Germinal center (tissue), 1 donor: ENCODE data around the gene MAP2K5.

Experiments used
- DNase-seq: peaks from one replicate; pipeline ENCODE4 v3.0.0; 2012; ENCODE audit warnings: mixed read lengths, low spot score

Gene MAP2K5

GRCh38 chr15:67784090-67784781, 241.7 kb downstream of the MAP2K5 start:
- DNase-seq: peak; percentile 82

GRCh38 chr15:67784856-67785430, 242.4 kb downstream of the MAP2K5 start:
- no peak for DNase-seq

GRCh38 chr15:67785431-67785830, 242.9 kb downstream of the MAP2K5 start:
- no peak for DNase-seq

- no peak for DNase-seq
Measured at GRCh38 chr15:67786646-67787045, 244.1 kb downstream of the MAP2K5 start.

- DNase-seq: no peak
Measured at GRCh38 chr15:67788986-67789385, 246.5 kb downstream of the MAP2K5 start.

- no peak for DNase-seq
Measured at GRCh38 chr15:67790610-67791319, 248.3 kb downstream of the MAP2K5 start.

GRCh38 chr15:67792250-67792942, 249.9 kb downstream of the MAP2K5 start:
- DNase-seq: no peak

GRCh38 chr15:67794832-67795574, 252.5 kb downstream of the MAP2K5 start:
- no peak for DNase-seq

- DNase-seq: no peak
Measured at GRCh38 chr15:67796196-67797127, 254.0 kb downstream of the MAP2K5 start.

- no peak for DNase-seq
Measured at GRCh38 chr15:67799801-67800205, 257.3 kb downstream of the MAP2K5 start.

- DNase-seq: no peak
Measured at GRCh38 chr15:67801142-67801541, 258.6 kb downstream of the MAP2K5 start.

- DNase-seq: no peak
Measured at GRCh38 chr15:67801926-67802914, 259.7 kb downstream of the MAP2K5 start.

- DNase-seq: no peak
Measured at GRCh38 chr15:67803299-67803698, 260.8 kb downstream of the MAP2K5 start.

GRCh38 chr15:67803996-67804843, 261.7 kb downstream of the MAP2K5 start:
- DNase-seq: no peak

GRCh38 chr15:67805008-67805665, 262.6 kb downstream of the MAP2K5 start:
- no peak for DNase-seq

- no peak for DNase-seq
Measured at GRCh38 chr15:67805666-67806516, 263.4 kb downstream of the MAP2K5 start.

- no peak for DNase-seq
Measured at GRCh38 chr15:67806536-67806935, 264.0 kb downstream of the MAP2K5 start.
